ENCODE data around the gene OR14K1.
"Not testable (repeated sequence)": the region's sequence is repeated elsewhere in the genome, so short reads cannot be mapped to it uniquely, and the experiment has no call there.

Gene OR14K1, protein sequence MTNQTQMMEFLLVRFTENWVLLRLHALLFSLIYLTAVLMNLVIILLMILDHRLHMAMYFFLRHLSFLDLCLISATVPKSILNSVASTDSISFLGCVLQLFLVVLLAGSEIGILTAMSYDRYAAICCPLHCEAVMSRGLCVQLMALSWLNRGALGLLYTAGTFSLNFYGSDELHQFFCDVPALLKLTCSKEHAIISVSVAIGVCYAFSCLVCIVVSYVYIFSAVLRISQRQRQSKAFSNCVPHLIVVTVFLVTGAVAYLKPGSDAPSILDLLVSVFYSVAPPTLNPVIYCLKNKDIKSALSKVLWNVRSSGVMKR

DNA sequence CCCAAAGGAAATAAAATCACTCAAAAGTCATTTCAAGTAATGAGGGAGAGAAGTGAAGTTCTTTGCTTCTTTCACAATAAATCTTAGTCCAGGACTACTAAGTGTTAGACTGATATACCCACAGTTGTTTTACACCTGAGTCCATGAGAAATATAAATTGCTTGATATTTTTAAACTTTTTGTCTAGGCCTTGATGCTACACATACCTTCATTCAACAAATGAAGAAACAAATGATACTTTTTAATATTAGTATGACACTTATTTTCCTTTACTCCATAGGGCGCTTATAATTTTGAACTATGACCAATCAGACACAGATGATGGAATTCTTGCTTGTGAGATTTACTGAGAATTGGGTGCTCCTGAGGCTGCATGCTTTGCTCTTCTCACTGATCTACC, at the start of gene OR14K1:
OR14K1 (plus strand) TSS at position 301 of the 400 bp plus-strand sequence; CDS start at position 301, 0 bp downstream.
- no peak for DNase-seq

DNA sequence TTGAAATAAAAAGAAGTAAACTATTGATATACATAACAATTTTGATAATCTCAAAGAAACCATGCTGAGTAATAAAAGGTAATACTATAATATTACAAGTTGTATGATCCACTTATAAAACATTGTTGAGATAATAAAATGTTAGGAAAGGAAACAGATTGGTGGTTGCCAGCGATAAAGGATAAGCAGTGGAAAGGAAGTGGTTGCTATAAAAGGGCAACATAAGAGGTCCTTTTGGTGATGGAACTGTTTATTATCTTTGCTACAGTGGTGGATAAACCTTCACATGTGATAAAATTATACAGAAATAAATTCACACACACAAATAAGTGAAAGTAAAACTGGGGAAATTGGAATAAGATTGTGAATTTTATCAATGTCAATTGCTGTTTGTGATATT, 37.1 kb upstream of the OR14K1 start:
- DNase-seq: no peak

DNA sequence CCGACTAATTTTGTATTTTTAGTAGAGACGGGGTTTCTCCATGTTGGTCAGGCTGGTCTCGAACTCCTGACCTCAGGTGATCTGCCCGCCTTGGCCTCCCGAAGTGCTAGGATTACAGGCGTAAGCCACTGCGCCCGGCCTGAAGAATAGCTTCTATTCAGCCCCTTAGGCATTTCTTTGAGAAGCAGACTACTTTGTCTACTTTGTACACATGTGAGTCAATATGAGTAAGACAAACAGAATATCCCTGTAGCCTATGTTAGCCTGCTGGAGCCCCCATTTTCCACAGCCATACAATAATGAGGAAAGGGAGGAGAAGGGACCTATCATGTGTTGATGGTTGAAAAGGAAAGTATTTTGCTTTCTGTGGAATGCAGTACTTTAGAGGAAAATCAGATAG, 27.7 kb upstream of the OR14K1 start:
- DNase-seq: not testable (repeated sequence)

DNA sequence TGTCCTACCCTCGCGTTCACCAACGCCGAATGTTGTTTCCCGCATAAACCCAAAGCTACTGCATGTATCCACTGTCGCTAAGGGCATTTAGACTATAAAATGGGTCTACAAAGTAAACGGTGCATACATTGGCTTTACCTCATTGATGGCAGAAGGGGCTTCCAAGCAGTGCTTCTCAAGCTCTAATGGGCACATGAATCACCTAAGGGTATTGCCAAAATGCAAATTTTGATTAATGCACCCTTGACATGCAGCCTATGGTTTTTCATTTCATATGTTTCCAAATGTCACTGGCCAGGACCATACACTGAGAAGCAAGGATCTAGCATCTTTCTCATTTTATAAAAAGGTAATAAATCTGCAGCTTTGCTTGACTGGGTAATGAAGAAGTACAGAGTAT, 24.7 kb upstream of the OR14K1 start:
- no peak for DNase-seq

DNA sequence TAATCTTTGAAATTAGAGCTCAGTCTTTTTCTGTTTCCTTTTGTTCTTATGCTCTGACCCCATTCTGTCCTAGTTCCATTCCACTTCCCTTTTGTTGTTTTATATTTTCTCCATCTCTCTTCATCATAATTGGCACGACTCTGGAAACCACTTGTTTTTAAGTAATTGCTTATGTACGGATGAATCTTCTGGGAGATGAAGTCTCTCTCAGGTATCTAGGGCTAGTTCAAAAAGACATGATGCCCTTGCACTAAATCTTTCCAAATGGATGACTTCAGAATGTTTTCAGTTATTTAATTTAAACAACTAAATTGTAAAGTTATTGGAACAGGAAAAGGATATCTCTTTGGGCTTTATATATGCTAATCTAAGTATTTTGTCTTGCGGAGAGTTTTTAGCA, 21.9 kb upstream of the OR14K1 start, which contains the start of gene OR6F1:
OR6F1 (minus strand) TSS at position 101 of the 400 bp plus-strand sequence. CDS start 3,891 bp downstream, outside the sequence.
- DNase-seq: no peak

DNA sequence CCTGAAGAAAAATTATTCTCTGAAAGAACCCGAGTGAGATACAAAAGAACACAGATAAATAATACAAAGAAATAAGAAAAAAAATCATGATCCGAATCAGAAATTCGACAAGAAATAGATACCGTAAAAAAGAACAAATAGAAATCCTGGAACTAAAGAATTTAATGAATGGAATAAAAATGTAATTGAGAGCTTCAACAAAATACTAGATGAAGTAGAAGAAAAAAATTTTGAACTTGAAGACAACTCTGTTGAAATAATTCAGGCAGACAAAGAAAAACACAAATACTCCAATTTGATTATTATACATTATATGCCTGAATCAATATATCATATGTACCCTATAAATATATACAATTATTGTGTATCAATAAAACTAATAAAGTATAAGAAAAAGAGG, 17.2 kb upstream of the OR14K1 start:
- DNase-seq: no peak

DNA sequence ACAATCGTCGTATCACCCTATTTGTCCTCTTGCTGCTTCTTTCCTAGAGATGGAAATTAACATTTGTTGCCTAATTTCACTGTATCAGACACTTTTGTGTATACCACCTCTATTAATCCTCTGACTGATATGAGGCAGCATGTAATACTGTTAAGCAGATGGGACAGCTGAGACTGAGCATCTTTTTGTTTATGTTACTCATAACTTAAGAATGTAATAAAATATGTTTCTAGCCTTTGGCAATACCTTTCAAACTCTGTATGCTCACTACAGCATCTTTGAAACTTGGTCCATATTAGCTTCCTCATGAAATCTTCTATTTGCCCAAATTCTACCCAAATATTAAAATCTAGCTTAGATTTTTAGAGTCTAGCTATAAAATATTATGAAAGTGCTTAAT, 2.3 kb downstream of the OR14K1 start:
- DNase-seq: no peak

DNA sequence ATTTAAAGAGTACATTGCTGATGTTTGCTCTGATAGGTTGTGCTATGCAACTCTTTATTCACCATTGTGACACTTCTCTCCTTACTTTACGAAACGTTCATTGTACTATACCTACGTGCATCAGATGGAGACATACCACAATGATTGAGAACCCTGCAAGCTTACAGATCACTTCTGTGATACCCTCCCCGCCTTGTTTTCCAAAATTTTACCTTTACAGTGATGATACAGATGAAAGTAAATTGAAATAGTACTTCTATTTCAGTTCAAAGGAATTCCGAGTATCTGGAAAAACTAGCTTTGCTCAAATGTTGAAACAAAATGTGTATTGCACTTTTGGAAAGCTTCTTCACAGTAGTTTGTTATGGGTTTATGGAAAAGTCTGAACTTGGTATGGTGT, 3.3 kb downstream of the OR14K1 start:
- DNase-seq: no peak

DNA sequence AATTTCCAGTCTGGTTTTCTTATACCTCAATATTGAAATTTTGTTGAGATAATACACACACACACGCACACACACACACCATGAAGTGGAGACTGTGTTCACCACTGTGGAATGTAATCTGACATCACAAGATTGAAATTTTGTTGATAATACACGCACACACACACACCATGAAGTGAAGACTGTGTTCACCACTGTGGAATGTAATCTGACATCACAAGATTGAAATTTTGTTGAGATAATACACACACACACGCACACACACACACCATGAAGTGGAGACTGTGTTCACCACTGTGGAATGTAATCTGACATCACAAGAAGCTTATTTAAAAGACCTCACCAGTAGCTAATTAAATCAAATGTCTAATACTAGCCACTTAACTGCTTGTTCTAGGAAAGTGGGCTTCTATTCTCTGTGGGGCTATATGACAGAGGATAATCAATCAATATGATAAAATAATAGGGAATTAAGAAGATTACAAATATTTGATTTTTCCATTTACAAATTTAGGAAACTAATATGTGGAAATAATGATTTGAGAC, 3.9 kb downstream of the OR14K1 start:
- not testable (repeated sequence) for DNase-seq

DNA sequence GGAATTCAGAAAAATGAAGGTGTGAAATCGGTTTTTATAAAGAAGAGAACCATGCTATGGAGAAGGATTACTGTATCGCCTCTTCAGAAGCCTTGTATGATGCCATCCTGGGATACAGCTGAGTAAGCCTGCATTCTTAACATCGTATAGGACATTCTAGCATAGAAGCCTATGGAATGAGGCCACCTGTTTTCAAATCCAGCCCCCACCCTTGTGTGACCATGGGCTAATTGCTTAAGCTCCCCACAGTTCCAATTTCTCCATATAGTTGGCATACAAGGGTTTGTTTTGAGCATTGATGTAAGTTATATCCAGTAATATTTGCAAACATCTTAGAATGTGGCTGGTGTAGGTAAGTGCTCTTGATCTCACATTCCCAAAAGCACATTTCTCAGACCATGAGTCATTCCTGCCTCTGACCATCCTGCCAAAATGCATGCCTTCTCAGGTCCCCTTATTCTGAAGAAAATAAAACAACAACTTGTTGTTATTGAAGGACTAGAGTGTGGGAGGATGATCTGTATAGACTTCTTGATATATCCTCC, 8.0 kb downstream of the OR14K1 start:
- no peak for DNase-seq

DNA sequence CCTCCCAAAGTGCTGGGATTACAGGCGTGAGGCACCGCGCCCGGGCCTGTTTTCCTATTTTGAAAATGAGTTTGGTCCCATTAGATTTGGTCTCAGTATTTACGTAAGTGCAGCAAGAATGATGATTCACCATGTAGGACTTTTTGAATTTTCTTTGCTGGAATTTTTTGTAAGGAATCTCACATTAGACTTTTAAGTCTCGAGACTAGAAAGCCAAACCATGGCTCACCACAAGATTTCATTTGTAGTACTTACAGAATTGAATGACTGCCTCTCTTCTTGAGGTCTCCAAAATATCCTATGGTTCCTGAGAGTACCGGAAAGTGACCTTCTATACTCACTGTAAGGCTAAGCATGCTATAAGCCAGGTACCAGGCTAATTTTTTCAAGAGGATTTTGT, 9.2 kb downstream of the OR14K1 start:
- DNase-seq: no peak

DNA sequence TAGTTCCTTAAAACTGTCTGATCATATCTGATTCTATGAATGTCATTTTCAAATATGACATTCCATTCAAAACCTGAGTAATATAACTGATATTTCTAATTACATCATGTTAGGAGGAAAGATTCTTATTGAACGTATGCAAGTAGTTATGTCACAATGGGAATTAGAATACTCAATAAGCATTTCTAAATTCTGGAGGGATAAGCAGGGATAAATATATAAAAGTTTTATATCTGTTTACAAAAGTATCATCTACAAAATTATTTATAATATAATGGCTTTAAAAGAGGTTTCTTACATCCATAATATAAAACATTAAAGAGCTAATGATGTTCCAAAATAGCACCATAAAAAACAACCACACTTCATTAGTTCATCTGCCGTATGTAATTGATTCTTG, 9.6 kb downstream of the OR14K1 start, which contains the start of gene OR14A2:
OR14A2 (minus strand) TSS at position 101 of the 400 bp plus-strand sequence.
- no peak for DNase-seq

DNA sequence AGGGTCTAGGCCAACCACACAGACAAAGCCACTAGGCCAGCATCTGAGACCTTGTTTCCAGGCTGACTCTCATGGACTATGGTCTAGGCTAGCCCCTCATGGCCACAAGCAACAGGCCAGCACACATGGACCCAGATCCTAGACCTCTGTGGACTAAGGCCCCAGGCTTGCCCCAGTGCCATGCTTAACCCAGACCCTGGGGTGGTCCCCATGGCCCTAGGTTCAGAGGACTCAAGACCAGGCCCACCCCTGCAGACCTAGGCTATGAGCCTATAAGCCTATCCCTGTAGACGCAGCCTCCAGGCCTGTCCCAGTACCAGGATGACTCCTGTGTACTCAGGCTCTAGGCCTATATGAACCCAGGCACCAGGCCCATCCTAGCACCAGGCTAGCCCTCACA, 11.5 kb downstream of the OR14K1 start:
- no peak for DNase-seq

DNA sequence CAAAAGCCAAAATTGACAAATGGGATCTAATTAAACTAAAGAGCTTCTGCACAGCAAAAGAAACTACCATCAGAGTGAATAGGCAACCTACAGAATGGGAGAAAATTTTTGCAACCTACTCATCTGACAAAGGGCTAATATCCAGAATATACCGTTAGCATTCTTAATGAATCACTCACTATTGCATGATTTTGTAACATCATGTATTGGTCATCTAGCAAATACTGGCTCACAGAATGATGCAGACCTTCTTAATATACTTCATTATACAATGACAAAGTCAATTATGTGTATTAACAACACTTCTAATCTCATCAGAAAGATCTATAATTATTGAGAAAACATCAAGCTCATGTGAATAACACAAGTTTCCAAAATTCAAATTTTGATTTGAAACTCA, 15.9 kb downstream of the OR14K1 start:
- not testable (repeated sequence) for DNase-seq

DNA sequence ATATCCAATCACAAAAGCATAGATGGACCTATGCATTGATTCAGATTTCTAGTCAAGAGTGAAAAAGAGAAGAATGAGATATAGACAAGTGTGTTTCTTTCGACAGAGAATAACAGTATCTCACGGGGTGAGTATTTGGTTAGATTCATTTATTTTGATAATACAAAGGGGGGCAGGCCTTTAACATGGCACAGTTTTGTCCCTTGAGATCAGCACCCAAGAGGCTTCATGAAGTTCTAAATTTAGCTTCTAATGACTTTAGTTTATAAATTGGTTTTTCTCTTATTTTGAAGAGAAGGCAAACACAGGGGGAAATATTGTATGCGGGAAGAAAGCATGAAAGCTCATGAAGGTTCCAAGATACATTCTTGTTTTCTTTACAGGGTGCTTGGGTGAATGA, 22.0 kb downstream of the OR14K1 start, which contains the start of gene OR1C1:
OR1C1 (minus strand) TSS at position 101 of the 400 bp plus-strand sequence. CDS start 2,150 bp downstream, outside the sequence.
- DNase-seq: no peak

DNA sequence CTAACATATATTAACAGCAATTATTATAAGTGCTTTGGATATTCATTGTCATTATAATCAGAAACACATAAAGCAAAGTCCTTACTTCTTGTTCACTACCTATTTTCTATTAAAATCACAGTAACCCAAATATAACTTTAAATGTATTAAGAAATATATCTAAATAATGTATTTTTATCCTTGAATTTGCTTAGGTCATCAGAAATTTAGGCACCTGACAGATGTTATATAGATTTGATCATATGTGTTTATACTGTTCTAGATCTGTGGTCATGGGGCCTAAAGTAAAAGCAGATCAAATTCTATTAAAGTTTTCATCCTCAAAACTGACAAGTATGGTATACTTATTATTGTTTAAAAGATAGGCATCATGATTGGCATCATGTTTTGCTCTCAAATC, 31.2 kb downstream of the OR14K1 start:
- DNase-seq: no peak
